Vagina (tissue), 2 donors: ENCODE data around the gene PHKA2. TPM values are rescaled to one million over a fixed set of nuclear protein-coding genes. Genes with fewer than 3 reads are reported as not detected.

ENCODE experiments used
- DNase-seq, 2 donors: peaks; one replicate each; pipeline ENCODE4 v3.0.0-alpha.2; 2017; ENCODE audit errors: extremely low spot score in 2 of 2
- H3K27ac ChIP-seq: fragments of 200-600 bp; sonication (generic); one replicate; pipeline ENCODE4 v1.5.1; 2019
- H3K27me3 ChIP-seq: fragments of 200-600 bp; sonication (generic); one replicate; pipeline ENCODE4 v1.5.1; 2019
- H3K36me3 ChIP-seq, 2 donors: fragments of 200-600 bp; sonication (generic); one replicate each; pipeline ENCODE4 v1.5.1; 2017 to 2019
- H3K4me1 ChIP-seq: fragments of 200-600 bp; sonication (generic); one replicate; pipeline ENCODE4 v1.5.1; 2019
- H3K4me3 ChIP-seq, 2 donors: fragments of 200-600 bp; sonication (generic); 1 replicate in 1 of 2; 2 replicates in 1 of 2; pipeline ENCODE4 v1.5.1; 2016 to 2019
- H3K9me3 ChIP-seq: fragments of 200-600 bp; sonication (generic); one replicate; pipeline ENCODE4 v1.5.1; 2019
- CTCF ChIP-seq, 3 experiments: fragments of 450-650 bp in 2 of 3; fragments of 200-600 bp in 1 of 3; sonication (generic) in 1 of 3; IDR thresholded peaks; one replicate each; pipeline ENCODE4 v1.5.1; 2017 to 2019; ENCODE audit warnings: antibody characterized with exemption in 3 of 3, mild to moderate bottlenecking in 2 of 3, moderate library complexity in 2 of 3
- POLR2A ChIP-seq, 2 donors: fragments of 450-650 bp; IDR thresholded peaks; one replicate each; pipeline ENCODE4 v1.6.1; 2017; ENCODE audit warnings: antibody characterized with exemption in 2 of 2, mild to moderate bottlenecking in 2 of 2, moderate library complexity in 2 of 2
- POLR2AphosphoS5 ChIP-seq, 2 donors: sonication (generic); formaldehyde crosslinking; IDR thresholded peaks; one replicate each; pipeline ENCODE4 v1.9.0; 2017; ENCODE audit warnings: antibody characterized with exemption in 2 of 2, mild to moderate bottlenecking in 2 of 2, low read depth in 1 of 2; ENCODE audit not compliant: insufficient read depth in 1 of 2
- intact Hi-C: fragments of 100-400 bp; cut with DNase I; formaldehyde crosslinking; loops from one replicate; pipeline ENCODE4 v1.15.1; 2023
- total RNA-seq: library from RNA; depleted of rRNA; stranded (reverse); fragments of >200 nt; gene quantifications from one replicate; pipeline ENCODE4 v1.2.3, GENCODE V29; 2016

The PHKA2 gene
- total RNA-seq, 1 donor from 2014 or later: 29.5 TPM

DNA sequence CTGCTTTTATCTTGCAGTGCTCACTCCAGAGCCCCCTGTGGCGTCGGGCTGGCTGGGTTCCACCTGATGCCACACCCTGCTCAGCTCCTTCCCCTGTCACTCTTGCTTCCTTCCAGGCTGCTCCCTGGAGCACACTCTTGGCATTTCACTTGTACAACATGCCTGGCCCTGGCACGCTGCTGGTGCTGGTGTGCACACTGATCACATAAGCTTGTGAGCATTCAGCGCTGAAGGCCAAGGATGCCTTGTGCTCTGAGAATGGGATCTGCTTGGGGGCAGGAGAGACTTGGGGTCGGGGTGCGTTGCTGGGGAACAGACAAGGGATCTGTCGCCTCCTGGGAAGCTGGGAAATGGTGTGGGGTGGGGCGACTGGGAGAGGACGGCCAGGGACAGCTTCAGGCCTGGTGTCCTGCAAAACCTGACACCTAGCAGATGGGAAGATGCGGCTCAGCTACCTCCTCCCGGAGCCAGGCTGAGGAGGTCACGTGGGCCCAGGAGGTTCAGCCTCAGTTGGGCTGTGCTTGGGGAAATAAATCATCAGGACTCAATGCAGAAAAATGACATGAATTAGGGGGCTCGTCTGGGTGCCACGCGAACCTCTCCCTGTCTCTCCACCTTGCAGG, 108.5 kb downstream of the PHKA2 start:
- Histone ChIP-seq H3K27me3 (no peaks in the 10 kb centered on the region), H3K36me3 (no peaks in the 10 kb centered on the region), H3K27ac (no peak overlapping the region), H3K4me3 (no peak overlapping the region), H3K9me3 (no peaks in the 10 kb centered on the region), H3K4me1 (peaks cover 8% of the 10 kb centered on the region)
- no peak for TF ChIP-seq CTCF (IDR thresholded peaks at IDR 0.05)
- no peak for TF ChIP-seq POLR2AphosphoS5 (IDR thresholded peaks at IDR 0.05; ENCODE audit: insufficient read depth in 1 of 2, low read depth in 1 of 2)
- TF ChIP-seq POLR2A (IDR thresholded peaks at IDR 0.05): no peak
- intact Hi-C loops: no loop called here
- DNase-seq: no peak

- no peak for DNase-seq
- Histone ChIP-seq H3K36me3 (no peaks in the 10 kb centered on the region), H3K27me3 (no peaks in the 10 kb centered on the region), H3K4me1 (peaks cover 8% of the 10 kb centered on the region), H3K27ac (no peak overlapping the region), H3K4me3 (no peak overlapping the region), H3K9me3 (no peaks in the 10 kb centered on the region)
- TF ChIP-seq POLR2A (IDR thresholded peaks at IDR 0.05) (no peak), POLR2AphosphoS5 (IDR thresholded peaks at IDR 0.05; ENCODE audit: insufficient read depth in 1 of 2, low read depth in 1 of 2) (no peak), CTCF (IDR thresholded peaks at IDR 0.05) (no peak)
- intact Hi-C loops: no loop called here
Measured at GRCh38 chrX:18874560-18875255, 109.2 kb downstream of the PHKA2 start.

DNA sequence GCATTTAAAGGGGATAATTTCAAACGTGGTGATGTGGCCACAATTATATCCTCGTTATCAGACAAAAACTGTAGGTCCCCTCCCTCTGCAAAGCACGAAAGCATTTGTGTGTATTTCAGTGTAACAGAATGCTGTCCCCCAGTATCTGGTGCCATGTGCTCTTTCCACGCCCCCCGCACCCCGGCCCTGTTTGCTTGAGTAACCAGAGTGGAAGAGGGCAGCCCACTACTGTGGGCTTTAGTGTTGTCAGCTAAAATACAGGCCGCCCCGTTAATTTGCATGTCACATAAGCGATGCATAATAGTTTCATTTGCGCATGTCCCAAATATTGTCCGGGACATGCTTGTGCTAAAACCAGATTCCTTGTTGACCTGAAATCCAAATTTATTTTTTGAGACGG, 110.1 kb downstream of the PHKA2 start:
- H3K27me3 ChIP-seq: no peaks in the 10 kb centered on the region
- peaks cover 8% of the 10 kb centered on the region for H3K4me1 ChIP-seq
- intact Hi-C loops: no loop called here
- no peak overlapping the region for H3K4me3 ChIP-seq
- H3K27ac ChIP-seq: no peak overlapping the region
- DNase-seq: no peak
- H3K36me3 ChIP-seq: no peaks in the 10 kb centered on the region
- TF ChIP-seq CTCF (IDR thresholded peaks at IDR 0.05) (no peak), POLR2A (IDR thresholded peaks at IDR 0.05) (no peak), POLR2AphosphoS5 (IDR thresholded peaks at IDR 0.05; ENCODE audit: insufficient read depth in 1 of 2, low read depth in 1 of 2) (no peak)
- H3K9me3 ChIP-seq: no peaks in the 10 kb centered on the region

DNA sequence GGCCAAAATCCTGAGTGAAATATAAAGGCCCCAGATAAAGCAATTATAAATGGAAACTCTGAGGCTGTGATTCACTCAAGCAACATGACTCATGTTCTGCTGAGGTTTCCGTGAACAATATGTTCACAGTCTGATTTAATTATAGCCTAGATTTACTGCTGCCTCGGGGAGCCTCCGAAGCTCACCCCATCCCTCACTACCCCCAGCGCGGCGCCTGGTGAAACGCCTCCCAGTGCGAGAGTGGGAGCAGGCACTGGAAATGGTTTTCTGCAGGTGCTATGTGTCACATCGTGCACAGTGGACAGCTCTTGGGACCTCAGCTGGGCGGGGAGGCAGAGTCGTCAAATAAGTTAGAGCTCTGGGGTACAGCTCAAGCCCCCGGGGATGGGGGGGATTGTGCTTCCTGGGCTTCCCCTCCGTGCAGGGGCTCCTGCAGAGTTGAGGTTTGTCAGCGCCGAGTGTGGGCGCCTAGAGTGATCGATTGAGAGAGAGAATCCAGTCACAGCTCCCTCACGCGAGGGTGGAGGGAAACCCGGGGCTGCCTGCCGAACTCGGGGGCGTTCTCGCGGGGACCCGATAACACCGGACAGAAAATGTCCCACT, 110.6 kb downstream of the PHKA2 start:
- no peak for DNase-seq
- Histone ChIP-seq H3K27me3 (no peaks in the 10 kb centered on the region), H3K9me3 (no peaks in the 10 kb centered on the region), H3K36me3 (no peaks in the 10 kb centered on the region), H3K4me1 (peaks cover 8% of the 10 kb centered on the region), H3K4me3 (no peak overlapping the region), H3K27ac (peak overlapping the region; percentile 61)
- TF ChIP-seq POLR2AphosphoS5 (IDR thresholded peaks at IDR 0.05; ENCODE audit: insufficient read depth in 1 of 2, low read depth in 1 of 2) (peak; percentile 64), CTCF (IDR thresholded peaks at IDR 0.05) (no peak)
- intact Hi-C loops: no loop called here

- Histone ChIP-seq H3K27ac (peak overlapping the region; percentile 61), H3K4me1 (peaks cover 8% of the 10 kb centered on the region), H3K36me3 (no peaks in the 10 kb centered on the region), H3K9me3 (no peaks in the 10 kb centered on the region), H3K27me3 (no peaks in the 10 kb centered on the region), H3K4me3 (no peak overlapping the region)
- no peak for DNase-seq
- TF ChIP-seq POLR2AphosphoS5 (IDR thresholded peaks at IDR 0.05; ENCODE audit: insufficient read depth in 1 of 2, low read depth in 1 of 2) (no peak), CTCF (IDR thresholded peaks at IDR 0.05) (no peak), POLR2A (IDR thresholded peaks at IDR 0.05) (no peak)
- intact Hi-C loops: no loop called here
Measured at GRCh38 chrX:18872621-18873020, 111.3 kb downstream of the PHKA2 start.
